Duodenal mucosa (tissue), 2 donors: ENCODE data around the gene SGCD.

Source experiments
- H3K27ac ChIP-seq: one replicate; pipeline ENCODE4 v1.7.0; 2013; ENCODE audit warnings: low read depth, low read length
- H3K27me3 ChIP-seq, 2 donors: one replicate each; pipeline ENCODE4 v1.7.0; 2013; ENCODE audit warnings: low read length in 2 of 2, control low read depth in 1 of 2; ENCODE audit not compliant: insufficient read depth in 2 of 2, control insufficient read depth in 1 of 2
- H3K36me3 ChIP-seq, 2 donors: one replicate each; pipeline ENCODE4 v1.7.0; 2013; ENCODE audit warnings: low read length in 2 of 2, control low read depth in 1 of 2; ENCODE audit not compliant: insufficient read depth in 2 of 2, control insufficient read depth in 1 of 2
- H3K4me1 ChIP-seq, 2 donors: one replicate each; pipeline ENCODE4 v1.7.0; 2013; ENCODE audit warnings: low read length in 2 of 2, control low read depth in 1 of 2; ENCODE audit not compliant: insufficient read depth in 2 of 2, control insufficient read depth in 1 of 2
- H3K4me3 ChIP-seq, 2 donors: one replicate each; pipeline ENCODE4 v1.7.0; 2013; ENCODE audit warnings: low read length in 2 of 2, low read depth in 1 of 2
- H3K9ac ChIP-seq, 2 donors: one replicate each; pipeline ENCODE4 v1.7.0; 2013; ENCODE audit warnings: low read length in 2 of 2, low read depth in 1 of 2
- H3K9me3 ChIP-seq, 2 donors: one replicate each; pipeline ENCODE4 v1.7.0; 2013; ENCODE audit warnings: low read length in 2 of 2, control low read depth in 1 of 2; ENCODE audit not compliant: control insufficient read depth in 1 of 2

The SGCD gene

DNA sequence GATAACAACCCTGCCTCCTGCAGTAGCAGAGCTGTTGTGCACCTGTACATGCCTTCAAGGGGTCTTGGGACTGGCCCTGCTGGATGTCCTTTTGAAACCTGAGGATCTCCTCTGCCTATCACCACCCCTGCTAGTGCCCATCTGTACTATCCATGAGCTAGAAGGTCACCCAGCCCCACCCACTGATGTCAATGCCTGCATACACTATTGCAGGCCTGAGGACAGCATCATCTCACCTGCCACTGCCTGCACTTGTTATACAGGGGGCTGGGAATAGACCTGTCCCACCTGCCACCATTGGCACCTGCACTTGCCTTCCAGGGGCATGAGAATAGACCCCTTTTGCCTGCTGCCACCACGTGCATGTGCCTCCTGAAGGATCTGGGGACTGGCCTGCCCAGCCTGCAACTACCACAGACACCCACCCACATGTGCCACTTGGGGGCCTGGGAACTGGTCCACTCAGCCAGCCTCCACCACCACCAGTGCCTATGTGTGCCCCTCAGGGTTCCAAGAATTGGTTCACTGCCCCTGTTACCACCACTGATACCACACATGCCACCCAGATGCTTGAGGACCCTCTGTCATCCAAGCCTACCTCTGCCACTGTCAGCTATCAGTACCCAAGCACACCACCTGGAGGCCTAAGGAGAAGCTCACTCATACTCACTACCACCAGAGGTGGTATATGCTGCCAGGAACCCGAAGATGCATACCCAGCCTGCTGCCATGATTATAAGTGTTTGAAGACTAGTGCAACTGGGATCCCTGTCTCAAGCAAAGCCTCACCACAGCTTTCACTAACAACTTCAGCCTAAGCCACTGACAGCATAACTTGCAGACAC lies 159.7 kb downstream of the SGCD start:
- Histone ChIP-seq H3K9ac (no peak overlapping the region), H3K36me3 (no peaks in the 10 kb centered on the region), H3K27me3 (no peaks in the 10 kb centered on the region), H3K4me1 (no peaks in the 10 kb centered on the region), H3K4me3 (no peak overlapping the region), H3K27ac (no peak overlapping the region), H3K9me3 (peaks cover 0 to 7% of the 10 kb centered on the region in 2 donors)

GRCh38 chr5:156491766-156492165 lies 164.8 kb downstream of the SGCD start:
- no peak overlapping the region for H3K9ac ChIP-seq
- peaks cover 0 to 2% of the 10 kb centered on the region in 2 donors for H3K9me3 ChIP-seq
- H3K36me3 ChIP-seq: no peaks in the 10 kb centered on the region
- no peaks in the 10 kb centered on the region for H3K27me3 ChIP-seq
- H3K4me3 ChIP-seq: no peak overlapping the region
- H3K27ac ChIP-seq: no peak overlapping the region
- no peaks in the 10 kb centered on the region for H3K4me1 ChIP-seq

DNA sequence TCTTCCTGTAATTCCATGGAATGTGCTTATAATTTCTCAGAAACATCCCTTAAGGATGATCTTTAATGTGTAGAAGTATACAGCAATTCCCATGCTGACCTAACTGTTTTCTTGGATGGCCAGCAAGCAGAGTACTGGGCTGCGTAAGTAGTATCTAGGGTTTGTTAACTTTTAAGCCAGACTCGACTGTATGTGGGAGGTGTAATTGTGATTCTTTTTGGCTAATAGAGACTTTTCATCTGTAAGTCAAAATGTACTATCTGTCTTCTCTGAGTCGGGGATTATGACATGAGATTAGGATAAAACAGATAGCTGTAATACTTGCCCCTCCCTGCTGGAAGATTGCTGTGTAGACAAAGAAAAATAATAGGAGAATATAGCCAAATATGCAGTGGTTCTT lies 169.3 kb downstream of the SGCD start:
- Histone ChIP-seq H3K4me1 (no peaks in the 10 kb centered on the region), H3K9me3 (no peaks in the 10 kb centered on the region), H3K9ac (no peak overlapping the region), H3K27me3 (no peaks in the 10 kb centered on the region), H3K4me3 (no peak overlapping the region), H3K27ac (no peak overlapping the region), H3K36me3 (no peaks in the 10 kb centered on the region)

DNA sequence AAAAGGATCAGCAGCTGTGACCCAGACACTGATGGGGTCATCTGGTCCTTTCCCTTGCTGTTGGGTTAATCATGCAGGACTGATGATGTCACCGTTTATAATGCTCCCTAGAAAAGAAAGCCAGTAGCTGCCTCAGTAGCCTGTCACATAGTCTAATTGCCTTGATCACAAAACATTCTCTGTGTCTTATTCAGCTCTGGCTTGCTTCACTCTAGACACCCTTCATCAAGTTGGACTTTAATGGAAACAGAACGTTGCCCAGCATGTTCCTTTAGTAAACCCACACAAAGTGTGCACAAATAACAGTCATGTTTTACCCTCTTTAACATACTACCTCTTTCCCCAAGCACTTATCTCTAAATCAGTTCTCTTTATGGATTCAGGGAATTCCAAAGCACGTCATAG lies 170.8 kb downstream of the SGCD start:
- H3K9me3 ChIP-seq: no peaks in the 10 kb centered on the region
- no peaks in the 10 kb centered on the region for H3K4me1 ChIP-seq
- H3K27ac ChIP-seq: no peak overlapping the region
- no peaks in the 10 kb centered on the region for H3K27me3 ChIP-seq
- no peak overlapping the region for H3K4me3 ChIP-seq
- H3K9ac ChIP-seq: no peak overlapping the region
- no peaks in the 10 kb centered on the region for H3K36me3 ChIP-seq

DNA sequence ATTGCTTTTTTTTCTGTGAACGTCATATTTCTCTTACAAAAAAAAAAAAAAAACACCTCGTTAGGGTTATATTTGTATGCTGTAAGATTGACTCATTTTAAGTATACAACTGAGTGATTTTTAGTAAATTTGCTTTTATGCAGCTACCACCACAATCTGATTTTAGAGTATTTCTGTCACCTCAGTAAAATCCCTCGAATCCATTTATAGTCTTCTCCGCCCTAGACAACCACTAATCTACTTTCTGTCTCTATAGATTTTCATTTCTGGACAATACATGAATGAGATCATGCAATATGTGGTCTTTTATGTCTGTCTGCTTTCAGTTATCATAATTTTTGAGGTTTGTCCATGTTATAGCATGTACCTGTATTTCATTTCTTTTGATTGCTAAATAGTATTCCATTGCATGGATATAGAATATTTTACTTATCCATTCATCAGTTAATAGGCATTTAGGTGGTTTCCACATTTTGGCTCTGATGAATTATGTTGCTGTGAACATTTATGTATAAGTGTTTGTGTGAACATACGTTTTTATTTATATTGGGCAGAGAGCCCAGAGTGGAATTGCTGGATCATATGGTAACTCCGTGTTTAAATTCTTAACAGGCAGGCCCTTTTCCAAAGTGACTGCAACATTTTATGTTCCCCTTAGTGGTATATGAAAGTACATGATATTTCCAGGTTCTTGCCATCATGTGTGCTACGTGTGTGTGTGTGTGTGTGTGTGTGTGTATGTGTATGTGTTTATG lies 171.4 kb downstream of the SGCD start:
- H3K9ac ChIP-seq: no peak overlapping the region
- no peaks in the 10 kb centered on the region for H3K9me3 ChIP-seq
- H3K4me1 ChIP-seq: no peaks in the 10 kb centered on the region
- no peaks in the 10 kb centered on the region for H3K27me3 ChIP-seq
- no peak overlapping the region for H3K4me3 ChIP-seq
- no peak overlapping the region for H3K27ac ChIP-seq
- H3K36me3 ChIP-seq: no peaks in the 10 kb centered on the region

DNA sequence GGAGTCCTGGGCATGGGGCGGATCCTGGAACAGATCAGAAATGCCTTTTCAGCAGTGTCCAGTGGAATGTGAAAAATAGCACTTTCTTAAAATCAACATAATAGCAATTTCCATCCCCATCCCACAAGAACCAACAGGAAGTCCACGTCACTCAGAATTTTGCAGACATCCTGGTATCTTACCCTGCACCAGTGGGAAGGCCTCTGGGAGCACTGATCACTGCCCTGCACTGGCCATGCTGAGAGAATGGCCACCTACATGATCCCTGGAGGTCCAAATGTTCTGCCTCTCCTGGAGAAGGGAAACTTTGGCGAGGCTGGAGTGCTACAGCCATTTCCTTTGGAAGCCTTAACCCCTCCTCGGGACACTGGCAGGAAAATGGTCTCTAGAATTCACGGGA lies 173.8 kb downstream of the SGCD start:
- Histone ChIP-seq H3K9ac (no peak overlapping the region), H3K36me3 (no peaks in the 10 kb centered on the region), H3K27me3 (no peaks in the 10 kb centered on the region), H3K4me3 (no peak overlapping the region), H3K9me3 (no peaks in the 10 kb centered on the region), H3K4me1 (no peaks in the 10 kb centered on the region), H3K27ac (no peak overlapping the region)

- Histone ChIP-seq H3K4me1 (no peaks in the 10 kb centered on the region), H3K36me3 (no peaks in the 10 kb centered on the region), H3K9ac (no peak overlapping the region), H3K4me3 (no peak overlapping the region), H3K9me3 (no peaks in the 10 kb centered on the region), H3K27ac (no peak overlapping the region), H3K27me3 (no peaks in the 10 kb centered on the region)
These were observed 178.1 kb downstream of the SGCD start for GRCh38 chr5:156505101-156505500.

GRCh38 chr5:156513123-156513815 lies 186.3 kb downstream of the SGCD start:
- Histone ChIP-seq H3K4me1 (no peaks in the 10 kb centered on the region), H3K36me3 (no peaks in the 10 kb centered on the region), H3K9me3 (no peaks in the 10 kb centered on the region), H3K4me3 (no peak overlapping the region), H3K27ac (no peak overlapping the region), H3K27me3 (no peaks in the 10 kb centered on the region), H3K9ac (no peak overlapping the region)

DNA sequence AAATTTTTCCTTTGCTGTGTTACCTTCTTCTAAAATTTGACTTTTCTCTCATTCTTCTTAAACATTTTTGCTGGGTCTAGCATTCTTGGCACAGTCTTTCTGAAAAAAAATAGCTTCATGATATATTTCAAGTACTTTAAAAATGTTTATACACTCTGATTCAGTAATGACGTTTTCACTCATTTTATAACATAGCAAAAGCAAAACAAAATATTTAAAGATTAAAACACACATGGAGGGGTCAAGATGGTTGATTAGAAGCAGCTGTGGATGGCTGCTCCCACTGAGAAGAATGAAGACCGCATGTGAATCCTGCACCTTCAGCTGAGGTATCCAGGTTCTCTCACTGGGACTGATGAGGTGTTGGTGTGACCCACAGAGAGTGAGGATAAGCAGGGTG lies 188.2 kb downstream of the SGCD start:
- Histone ChIP-seq H3K36me3 (no peaks in the 10 kb centered on the region), H3K27me3 (no peaks in the 10 kb centered on the region), H3K9me3 (no peaks in the 10 kb centered on the region), H3K9ac (no peak overlapping the region), H3K4me3 (no peak overlapping the region), H3K27ac (no peak overlapping the region), H3K4me1 (no peaks in the 10 kb centered on the region)

DNA sequence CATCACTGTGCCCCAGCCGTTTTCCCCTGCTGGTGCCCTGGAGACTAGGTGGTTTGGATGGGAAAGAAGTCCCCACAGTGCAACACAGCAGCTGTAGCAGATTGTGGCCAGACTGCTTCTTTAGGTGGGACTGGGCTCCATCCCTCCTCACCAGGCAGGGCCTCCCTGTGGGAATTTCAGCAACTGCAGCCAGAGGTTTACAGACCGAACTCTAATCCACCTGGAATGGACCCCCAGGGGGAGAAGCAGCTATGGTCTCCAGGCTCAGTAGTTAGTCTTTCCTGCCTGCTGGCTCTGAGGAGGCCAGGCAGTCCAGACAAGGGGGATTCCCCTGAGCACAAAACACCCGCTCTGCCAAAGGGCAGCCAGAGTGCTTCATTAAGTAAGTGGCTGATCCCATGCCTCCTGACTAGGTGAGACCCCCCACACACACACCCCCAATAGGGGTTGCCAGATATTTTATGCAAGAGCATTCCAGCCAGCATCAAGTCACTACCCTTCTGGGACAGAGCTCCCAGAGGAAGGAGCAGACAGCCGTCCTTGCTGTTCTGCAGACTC lies 188.9 kb downstream of the SGCD start:
- no peaks in the 10 kb centered on the region for H3K36me3 ChIP-seq
- no peak overlapping the region for H3K27ac ChIP-seq
- no peak overlapping the region for H3K4me3 ChIP-seq
- H3K27me3 ChIP-seq: no peaks in the 10 kb centered on the region
- no peaks in the 10 kb centered on the region for H3K9me3 ChIP-seq
- H3K4me1 ChIP-seq: no peaks in the 10 kb centered on the region
- no peak overlapping the region for H3K9ac ChIP-seq
